ENCODE measurements around the gene MARS1.
"Not testable (repeated sequence)": the region's sequence is repeated elsewhere in the genome, so short reads cannot be mapped to it uniquely, and the experiment has no call there.

MARS1 gene

GRCh38 chr12:57487597-57488401, at the start of gene MARS1:
MARS1 (plus strand) TSS chr12:57488068; CDS start chr12:57488091, 23 bp downstream.
- DNase-seq: peak; percentile 83 to 86

DNA sequence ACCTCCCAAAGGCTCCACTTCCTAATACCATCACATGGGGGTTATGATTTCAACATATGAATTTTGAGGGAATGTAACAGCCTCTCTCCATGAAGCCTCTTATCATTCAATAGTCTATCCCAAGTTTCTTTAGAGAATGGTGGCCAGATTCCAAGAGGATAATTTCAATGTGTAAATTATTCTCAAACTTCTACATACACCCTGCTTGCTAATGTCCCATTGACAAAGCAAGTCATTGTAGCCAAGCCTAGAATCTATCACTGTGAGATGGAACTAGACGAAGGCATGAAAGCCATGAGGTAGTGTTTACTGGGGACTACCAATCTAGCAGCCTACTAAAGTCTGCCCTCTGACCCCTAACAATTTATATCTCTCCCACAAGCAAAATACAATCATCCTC, 49.5 kb upstream of the MARS1 start:
- DNase-seq: no peak

DNA sequence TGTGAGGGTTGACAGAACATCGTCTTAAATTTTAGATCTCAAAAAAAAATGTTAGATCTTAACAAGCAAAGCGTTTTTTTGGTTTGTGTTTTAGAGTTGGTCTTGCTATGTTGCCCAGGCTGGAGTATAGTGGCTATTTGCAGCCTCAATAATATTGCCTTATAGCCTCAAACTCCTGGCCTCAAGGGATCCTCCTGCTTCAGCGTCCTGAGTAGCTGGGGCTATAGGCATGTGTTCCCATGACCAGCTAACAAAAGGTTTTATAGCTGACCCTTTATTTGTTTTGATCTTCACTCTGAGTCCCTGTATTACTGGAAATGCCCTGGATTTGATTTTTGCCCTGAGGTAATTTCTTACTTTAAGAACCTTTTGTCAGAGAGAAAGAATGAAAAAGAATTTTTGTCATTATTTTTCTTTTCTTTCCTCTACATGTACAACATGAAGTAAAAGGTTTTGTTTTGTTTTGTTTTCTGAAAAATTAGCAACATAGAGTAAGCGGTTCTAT, 48.1 kb upstream of the MARS1 start:
- DNase-seq: no peak

DNA sequence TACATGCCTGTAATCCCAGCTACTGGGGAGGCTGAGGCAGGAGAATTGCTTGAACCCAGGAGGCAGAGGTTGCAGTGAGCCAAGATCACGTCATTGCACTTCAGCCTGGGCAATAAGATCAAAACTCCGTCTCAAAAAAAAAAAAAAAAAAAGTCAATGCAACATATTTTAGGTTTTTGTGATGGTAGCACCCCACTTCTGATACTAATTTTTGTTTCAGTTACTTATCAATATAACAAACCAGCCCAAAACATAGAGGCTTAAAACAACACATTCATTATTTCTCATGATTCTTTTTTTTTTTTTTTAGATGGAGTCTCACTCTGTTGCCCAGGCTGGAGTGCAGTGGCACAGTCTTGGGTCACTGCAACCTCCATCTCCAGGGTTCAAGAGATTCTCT, 46.5 kb upstream of the MARS1 start:
- DNase-seq: not testable (repeated sequence)

DNA sequence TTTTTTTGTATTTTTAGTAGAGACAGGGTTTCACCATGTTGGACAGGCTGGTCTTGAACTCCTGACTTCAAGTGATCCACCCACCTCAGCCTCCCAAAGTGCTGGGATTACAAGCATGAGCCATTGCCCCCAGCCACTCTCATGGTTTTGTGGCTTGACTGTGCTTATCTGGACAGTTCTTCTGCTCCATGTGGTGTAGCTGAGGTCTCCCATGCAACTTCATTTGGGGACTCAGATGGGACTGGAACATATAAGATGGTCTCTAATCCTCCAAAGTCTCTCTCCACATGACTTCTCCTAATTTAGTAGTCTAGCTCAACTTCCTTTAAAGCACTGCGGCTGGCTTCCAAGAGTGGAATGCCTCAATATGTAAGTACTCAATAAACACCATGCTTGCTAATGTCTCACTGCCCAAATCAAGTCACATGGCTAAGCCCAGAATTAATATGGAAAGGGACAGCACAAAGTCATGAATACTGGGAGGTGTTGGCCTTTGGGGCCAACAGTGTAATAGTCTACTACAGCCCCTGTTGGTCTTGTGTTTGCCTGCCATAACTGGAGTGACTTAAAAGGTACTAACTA, 45.9 kb upstream of the MARS1 start:
- no peak for DNase-seq

DNA sequence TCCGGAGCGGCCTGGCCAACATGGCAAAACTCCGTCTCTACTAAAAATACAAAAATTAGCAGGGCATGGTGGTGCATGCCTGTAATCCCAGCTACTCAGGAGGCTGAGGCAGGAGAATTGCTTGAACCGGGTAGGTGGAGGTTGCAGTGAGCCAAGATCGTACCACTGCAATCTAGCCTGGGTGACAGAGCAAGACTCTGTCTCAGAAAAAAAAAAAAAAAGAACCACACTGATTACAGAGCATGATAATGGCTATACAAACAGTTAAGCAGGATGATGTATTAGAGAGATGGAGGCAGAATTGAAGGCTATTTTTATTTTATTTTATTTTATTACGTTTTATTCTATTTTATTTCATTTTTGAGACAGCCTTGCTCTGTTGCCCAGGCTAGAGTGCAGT, 43.5 kb upstream of the MARS1 start:
- DNase-seq: not testable (repeated sequence)

DNA sequence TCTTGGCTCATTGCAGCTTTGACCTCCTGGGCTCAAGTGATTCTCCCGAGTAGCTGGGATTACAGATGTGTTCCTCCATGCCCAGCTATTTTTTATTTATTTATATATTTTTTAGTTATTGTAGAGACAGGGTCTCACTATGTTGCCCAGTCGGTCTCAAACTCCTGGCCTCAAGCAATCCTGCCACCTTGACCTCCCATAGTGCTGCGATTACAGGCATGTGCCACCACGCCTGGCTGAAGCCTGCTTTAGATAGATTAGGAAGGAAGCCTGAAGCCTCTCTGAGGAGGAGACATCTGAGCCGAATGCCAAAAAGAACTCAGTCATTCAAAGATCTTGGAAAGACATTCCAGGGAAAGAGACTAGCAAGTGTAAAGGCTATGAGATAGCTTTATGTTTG, 43.1 kb upstream of the MARS1 start:
- DNase-seq: no peak

GRCh38 chr12:57446292-57446960, 41.4 kb upstream of the MARS1 start:
- DNase-seq: no peak

DNA sequence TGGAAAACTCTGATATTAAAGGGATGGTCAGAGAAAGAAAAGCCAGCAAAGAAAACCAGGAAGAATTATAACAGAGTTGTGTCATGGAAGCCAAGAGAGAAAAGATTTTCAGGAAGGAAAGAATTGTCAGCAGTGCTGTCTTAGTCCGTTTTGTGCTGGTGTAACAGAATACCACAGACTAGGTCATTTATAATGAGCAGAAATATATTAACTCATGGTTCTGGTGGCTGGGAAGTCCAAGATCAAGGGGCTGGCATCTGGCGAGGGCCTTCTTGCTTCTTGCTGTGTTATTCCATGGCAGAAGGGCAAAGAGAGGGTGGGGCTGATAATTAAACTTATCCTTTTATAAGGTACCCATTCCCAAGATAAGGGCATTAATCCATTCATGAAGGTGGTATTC, 39.2 kb upstream of the MARS1 start:
- DNase-seq: no peak

GRCh38 chr12:57449375-57449774, 38.5 kb upstream of the MARS1 start:
- no peak for DNase-seq

GRCh38 chr12:57450057-57450456, 37.8 kb upstream of the MARS1 start:
- DNase-seq: no peak

GRCh38 chr12:57451233-57451778, 36.6 kb upstream of the MARS1 start:
- no peak for DNase-seq

GRCh38 chr12:57452181-57452936, 35.5 kb upstream of the MARS1 start:
- DNase-seq: no peak

DNA sequence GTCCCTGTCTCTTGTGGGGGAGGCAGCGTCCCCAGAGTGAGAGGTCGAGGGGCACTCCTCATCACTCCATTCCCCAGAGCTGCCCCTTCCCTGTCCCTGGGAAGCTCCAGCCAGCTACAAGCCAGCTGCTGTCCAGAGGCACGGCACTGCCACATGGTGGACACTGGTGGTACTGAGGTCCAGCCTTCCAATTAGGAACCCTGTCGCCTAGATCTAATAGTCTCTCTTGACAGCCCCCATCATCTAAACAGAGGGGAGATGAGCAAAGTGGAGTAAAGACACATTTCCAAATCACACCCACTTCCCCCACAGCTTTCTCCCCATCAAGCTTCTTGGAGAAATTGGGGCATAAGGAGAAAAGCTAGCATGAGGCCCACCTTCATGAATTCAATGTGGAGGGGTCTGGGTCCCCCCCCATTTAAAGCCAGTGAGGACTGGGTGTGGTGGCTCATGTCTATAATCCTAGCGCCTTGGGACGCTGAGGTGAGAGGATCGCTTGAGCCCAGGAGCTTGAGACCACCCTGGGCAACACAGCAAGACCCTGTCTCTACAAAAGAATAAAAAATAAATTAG, 34.8 kb upstream of the MARS1 start:
- peak; percentile 63 to 70 for DNase-seq

- no peak for DNase-seq
These were observed 33.7 kb upstream of the MARS1 start for GRCh38 chr12:57454213-57454565.

DNA sequence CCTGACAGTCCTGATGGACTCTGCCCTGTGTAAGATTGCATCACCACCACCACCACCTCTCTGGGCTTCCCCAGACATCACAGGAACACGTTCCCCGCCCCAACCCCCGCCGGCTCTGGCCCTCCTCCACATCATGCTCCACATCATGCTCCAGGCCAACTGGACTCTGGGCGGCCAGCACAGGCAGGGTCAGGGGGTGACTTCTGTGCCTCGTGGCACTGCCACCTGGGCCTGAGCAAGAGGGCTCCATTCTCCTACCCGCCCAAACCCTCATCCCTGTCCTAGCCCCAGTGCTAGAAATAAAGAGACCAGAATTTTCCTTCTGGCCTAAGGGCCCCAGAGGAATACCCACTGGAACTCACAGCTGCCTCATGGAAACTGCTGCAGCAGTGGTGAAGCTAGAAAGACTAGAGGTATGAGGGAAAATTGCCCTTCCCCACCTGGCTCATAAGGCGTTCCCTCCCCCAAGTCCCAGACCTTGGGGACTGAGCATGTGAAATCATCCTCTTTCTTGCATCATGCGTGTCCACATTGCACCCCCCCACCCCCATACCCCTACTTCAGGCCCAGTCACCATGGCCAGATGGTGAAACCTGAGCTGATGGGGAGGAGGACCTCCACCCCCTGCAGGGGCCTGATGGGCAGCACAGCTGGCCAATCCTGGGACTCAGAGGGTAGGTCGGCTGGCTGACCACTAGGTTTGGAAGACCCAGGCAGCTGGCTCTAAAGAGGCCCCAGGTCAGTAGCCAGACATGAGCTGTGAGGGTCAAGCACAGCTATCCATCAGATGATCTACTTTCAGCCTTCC, 33.1 kb upstream of the MARS1 start, which contains the start of gene INHBE:
INHBE (plus strand) TSS at position 742 of the 808 bp plus-strand sequence. CDS start 230 bp downstream, outside the sequence.
- DNase-seq: no peak

GRCh38 chr12:57455374-57456144, 32.3 kb upstream of the MARS1 start:
- no peak for DNase-seq

DNA sequence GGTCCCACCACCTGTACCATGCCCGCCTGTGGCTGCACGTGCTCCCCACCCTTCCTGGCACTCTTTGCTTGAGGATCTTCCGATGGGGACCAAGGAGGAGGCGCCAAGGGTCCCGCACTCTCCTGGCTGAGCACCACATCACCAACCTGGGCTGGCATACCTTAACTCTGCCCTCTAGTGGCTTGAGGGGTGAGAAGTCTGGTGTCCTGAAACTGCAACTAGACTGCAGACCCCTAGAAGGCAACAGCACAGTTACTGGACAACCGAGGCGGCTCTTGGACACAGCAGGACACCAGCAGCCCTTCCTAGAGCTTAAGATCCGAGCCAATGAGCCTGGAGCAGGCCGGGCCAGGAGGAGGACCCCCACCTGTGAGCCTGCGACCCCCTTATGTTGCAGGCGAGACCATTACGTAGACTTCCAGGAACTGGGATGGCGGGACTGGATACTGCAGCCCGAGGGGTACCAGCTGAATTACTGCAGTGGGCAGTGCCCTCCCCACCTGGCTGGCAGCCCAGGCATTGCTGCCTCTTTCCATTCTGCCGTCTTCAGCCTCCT, 31.6 kb upstream of the MARS1 start:
- peak in 1 of 2 donors; percentile 44 for DNase-seq

DNA sequence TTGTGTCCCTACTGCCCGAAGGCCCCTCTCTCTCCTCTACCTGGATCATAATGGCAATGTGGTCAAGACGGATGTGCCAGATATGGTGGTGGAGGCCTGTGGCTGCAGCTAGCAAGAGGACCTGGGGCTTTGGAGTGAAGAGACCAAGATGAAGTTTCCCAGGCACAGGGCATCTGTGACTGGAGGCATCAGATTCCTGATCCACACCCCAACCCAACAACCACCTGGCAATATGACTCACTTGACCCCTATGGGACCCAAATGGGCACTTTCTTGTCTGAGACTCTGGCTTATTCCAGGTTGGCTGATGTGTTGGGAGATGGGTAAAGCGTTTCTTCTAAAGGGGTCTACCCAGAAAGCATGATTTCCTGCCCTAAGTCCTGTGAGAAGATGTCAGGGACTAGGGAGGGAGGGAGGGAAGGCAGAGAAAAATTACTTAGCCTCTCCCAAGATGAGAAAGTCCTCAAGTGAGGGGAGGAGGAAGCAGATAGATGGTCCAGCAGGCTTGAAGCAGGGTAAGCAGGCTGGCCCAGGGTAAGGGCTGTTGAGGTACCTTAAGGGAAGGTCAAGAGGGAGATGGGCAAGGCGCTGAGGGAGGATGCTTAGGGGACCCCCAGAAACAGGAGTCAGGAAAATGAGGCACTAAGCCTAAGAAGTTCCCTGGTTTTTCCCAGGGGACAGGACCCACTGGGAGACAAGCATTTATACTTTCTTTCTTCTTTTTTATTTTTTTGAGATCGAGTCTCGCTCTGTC, 31.0 kb upstream of the MARS1 start:
- no peak for DNase-seq

GRCh38 chr12:57458665-57459054, 29.2 kb upstream of the MARS1 start:
- DNase-seq: no peak
